Skeletal muscle satellite cell (primary cell): Measurements from ENCODE around the gene ANTXR2.
"Not testable (repeated sequence)": the region's sequence is repeated elsewhere in the genome, so short reads cannot be mapped to it uniquely, and the experiment has no call there.

Experiments
- H3K27me3 ChIP-seq: 2 replicates; pipeline ENCODE4 v1.7.0; 2013; ENCODE audit warnings: low read length; ENCODE audit not compliant: control insufficient read depth, insufficient read depth
- H3K36me3 ChIP-seq: 2 replicates; pipeline ENCODE4 v1.7.0; 2013; ENCODE audit warnings: mild to moderate bottlenecking, control low read depth, low read length; ENCODE audit not compliant: insufficient read depth
- H3K4me1 ChIP-seq: 2 replicates; pipeline ENCODE4 v1.7.0; 2013; ENCODE audit warnings: low read length; ENCODE audit not compliant: control insufficient read depth, insufficient read depth
- H3K4me2 ChIP-seq: 2 replicates; pipeline ENCODE4 v1.7.0; 2013; ENCODE audit warnings: mild to moderate bottlenecking, low read length
- H3K4me3 ChIP-seq: 2 replicates; pipeline ENCODE4 v1.7.0; 2013; ENCODE audit warnings: low read length
- H3K9ac ChIP-seq: 2 replicates; pipeline ENCODE4 v1.7.0; 2013; ENCODE audit warnings: mild to moderate bottlenecking, low read depth, low read length, moderate library complexity
- H3K9me3 ChIP-seq: replicated peaks from 2 replicates; pipeline ENCODE4 v1.7.0; 2013; ENCODE audit warnings: mild to moderate bottlenecking, control low read depth, low read length

The ANTXR2 gene

GRCh38 chr4:80004319-80004718 is 68.7 kb downstream of the ANTXR2 start:
- Histone ChIP-seq H3K4me1 (peaks cover 13% of the 10 kb centered on the region), H3K4me3 (no peak overlapping the region), H3K36me3 (peaks cover 41% of the 10 kb centered on the region), H3K9me3 (peaks cover 6% of the 10 kb centered on the region), H3K4me2 (no peak overlapping the region), H3K27me3 (no peaks in the 10 kb centered on the region), H3K9ac (no peak overlapping the region)

- H3K27me3 ChIP-seq, H3K4me2 ChIP-seq, H3K9ac ChIP-seq, H3K4me3 ChIP-seq, H3K9me3 ChIP-seq, H3K4me1 ChIP-seq: not testable (repeated sequence)
- peaks cover 31% of the 10 kb centered on the region for H3K36me3 ChIP-seq
These were observed 70.5 kb downstream of the ANTXR2 start for GRCh38 chr4:80002559-80002958.

GRCh38 chr4:79999048-79999447 is 74.0 kb downstream of the ANTXR2 start:
- H3K9ac ChIP-seq, H3K27me3 ChIP-seq, H3K4me2 ChIP-seq, H3K9me3 ChIP-seq, H3K36me3 ChIP-seq, H3K4me3 ChIP-seq, H3K4me1 ChIP-seq: not testable (repeated sequence)

GRCh38 chr4:79998201-79998600 is 74.8 kb downstream of the ANTXR2 start:
- Histone ChIP-seq H3K9ac (no peak overlapping the region), H3K4me2 (no peak overlapping the region), H3K36me3 (peaks cover 7% of the 10 kb centered on the region), H3K27me3 (no peaks in the 10 kb centered on the region), H3K4me1 (no peaks in the 10 kb centered on the region), H3K4me3 (no peak overlapping the region), H3K9me3 (no peaks in the 10 kb centered on the region)

GRCh38 chr4:79996851-79997250 is 76.2 kb downstream of the ANTXR2 start:
- Histone ChIP-seq H3K27me3 (no peaks in the 10 kb centered on the region), H3K9ac (no peak overlapping the region), H3K4me1 (no peaks in the 10 kb centered on the region), H3K4me3 (no peak overlapping the region), H3K9me3 (no peaks in the 10 kb centered on the region), H3K4me2 (no peak overlapping the region), H3K36me3 (peaks cover 7% of the 10 kb centered on the region)

GRCh38 chr4:79993476-79993875 is 79.6 kb downstream of the ANTXR2 start:
- no peak overlapping the region for H3K4me3 ChIP-seq
- no peak overlapping the region for H3K9ac ChIP-seq
- H3K9me3 ChIP-seq: no peaks in the 10 kb centered on the region
- H3K4me2 ChIP-seq: no peak overlapping the region
- H3K36me3 ChIP-seq: peaks cover 9% of the 10 kb centered on the region
- no peaks in the 10 kb centered on the region for H3K4me1 ChIP-seq
- H3K27me3 ChIP-seq: no peaks in the 10 kb centered on the region

GRCh38 chr4:79991601-79992000 is 81.4 kb downstream of the ANTXR2 start:
- H3K36me3 ChIP-seq: peaks cover 9% of the 10 kb centered on the region
- H3K9ac ChIP-seq: no peak overlapping the region
- peaks cover 13% of the 10 kb centered on the region for H3K4me1 ChIP-seq
- H3K4me3 ChIP-seq: no peak overlapping the region
- H3K4me2 ChIP-seq: no peak overlapping the region
- H3K9me3 ChIP-seq: no peaks in the 10 kb centered on the region
- no peaks in the 10 kb centered on the region for H3K27me3 ChIP-seq

GRCh38 chr4:79991100-79991499 is 81.9 kb downstream of the ANTXR2 start:
- not testable (repeated sequence) for H3K27me3 ChIP-seq, H3K9me3 ChIP-seq, H3K4me3 ChIP-seq, H3K36me3 ChIP-seq, H3K4me2 ChIP-seq, H3K9ac ChIP-seq
- peaks cover 15% of the 10 kb centered on the region for H3K4me1 ChIP-seq

GRCh38 chr4:79987401-79987800 is 85.6 kb downstream of the ANTXR2 start:
- no peaks in the 10 kb centered on the region for H3K9me3 ChIP-seq
- no peak overlapping the region for H3K9ac ChIP-seq
- no peaks in the 10 kb centered on the region for H3K27me3 ChIP-seq
- H3K4me3 ChIP-seq: no peak overlapping the region
- H3K36me3 ChIP-seq: peaks cover 21% of the 10 kb centered on the region
- peaks cover 15% of the 10 kb centered on the region for H3K4me1 ChIP-seq
- no peak overlapping the region for H3K4me2 ChIP-seq

- peaks cover 27% of the 10 kb centered on the region for H3K36me3 ChIP-seq
- H3K27me3 ChIP-seq: no peaks in the 10 kb centered on the region
- H3K9ac ChIP-seq: no peak overlapping the region
- no peak overlapping the region for H3K4me2 ChIP-seq
- H3K9me3 ChIP-seq: no peaks in the 10 kb centered on the region
- peaks cover 15% of the 10 kb centered on the region for H3K4me1 ChIP-seq
- H3K4me3 ChIP-seq: no peak overlapping the region
These were observed 89.6 kb downstream of the ANTXR2 start for GRCh38 chr4:79983431-79983830.

GRCh38 chr4:79982601-79983322 is 90.3 kb downstream of the ANTXR2 start:
- Histone ChIP-seq H3K4me1 (peaks cover 14% of the 10 kb centered on the region), H3K27me3 (no peaks in the 10 kb centered on the region), H3K9ac (no peak overlapping the region), H3K36me3 (peaks cover 34% of the 10 kb centered on the region), H3K4me2 (no peak overlapping the region), H3K9me3 (no peaks in the 10 kb centered on the region), H3K4me3 (no peak overlapping the region)

GRCh38 chr4:79980448-79980847 is 92.6 kb downstream of the ANTXR2 start:
- Histone ChIP-seq H3K4me1 (no peaks in the 10 kb centered on the region), H3K4me3 (no peak overlapping the region), H3K36me3 (peaks cover 54% of the 10 kb centered on the region), H3K9me3 (no peaks in the 10 kb centered on the region), H3K9ac (no peak overlapping the region), H3K4me2 (no peak overlapping the region), H3K27me3 (no peaks in the 10 kb centered on the region)
